Activated naive CD4-positive, alpha-beta T cell (primary cell): Measurements from ENCODE around the gene PSG7.
"Not testable (repeated sequence)": the region's sequence is repeated elsewhere in the genome, so short reads cannot be mapped to it uniquely, and the experiment has no call there.

Source experiments
- DNase-seq, 4 experiments: peaks; one replicate each; lab custom pipeline; 2025; lab: John Stamatoyannopoulos, UW

The PSG7 gene

DNA sequence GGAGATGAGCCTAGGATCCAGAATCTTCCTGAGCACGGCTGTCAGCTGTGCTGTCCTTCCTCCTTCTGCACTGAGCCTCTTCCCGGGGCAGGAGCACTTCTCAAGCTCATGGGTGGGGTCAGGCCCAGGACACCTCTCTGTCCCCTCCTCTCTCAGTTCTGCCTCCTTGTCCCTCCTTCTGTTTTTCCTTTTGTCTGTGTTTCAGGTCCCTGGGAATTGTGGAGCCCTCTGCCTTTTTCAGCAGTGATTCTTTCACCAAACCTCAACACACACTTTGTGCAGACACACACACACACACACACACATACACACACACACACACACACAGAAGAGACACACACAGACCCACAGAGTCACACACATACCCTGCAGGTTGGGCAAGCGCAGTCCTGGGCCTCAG is at the start of gene PSG7:
Gene PSG7, minus strand, starts transcription at position 101 of the 400 bp plus-strand sequence. CDS start 131 bp downstream, outside the sequence.
- not testable (repeated sequence) for DNase-seq

DNA sequence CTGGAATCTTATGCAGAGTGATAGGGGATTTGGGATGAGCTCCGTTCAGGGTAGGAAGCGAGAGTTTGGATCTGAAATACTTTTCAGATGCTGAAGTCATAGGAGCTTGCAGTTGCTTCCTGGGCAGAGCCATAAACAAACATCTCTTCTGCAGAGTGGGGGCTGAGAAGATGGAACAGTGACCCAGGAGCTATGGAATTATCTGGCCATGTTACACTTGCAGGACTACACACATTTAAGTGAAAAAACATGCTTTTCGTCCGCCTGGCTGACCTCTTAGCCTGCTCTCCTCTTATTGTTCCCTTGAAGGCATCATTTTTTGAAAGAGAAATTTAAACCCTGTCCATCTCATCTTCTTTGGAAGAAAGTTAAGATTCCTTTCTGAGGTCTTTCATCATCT is 48.6 kb upstream of the PSG7 start:
- no peak for DNase-seq

DNA sequence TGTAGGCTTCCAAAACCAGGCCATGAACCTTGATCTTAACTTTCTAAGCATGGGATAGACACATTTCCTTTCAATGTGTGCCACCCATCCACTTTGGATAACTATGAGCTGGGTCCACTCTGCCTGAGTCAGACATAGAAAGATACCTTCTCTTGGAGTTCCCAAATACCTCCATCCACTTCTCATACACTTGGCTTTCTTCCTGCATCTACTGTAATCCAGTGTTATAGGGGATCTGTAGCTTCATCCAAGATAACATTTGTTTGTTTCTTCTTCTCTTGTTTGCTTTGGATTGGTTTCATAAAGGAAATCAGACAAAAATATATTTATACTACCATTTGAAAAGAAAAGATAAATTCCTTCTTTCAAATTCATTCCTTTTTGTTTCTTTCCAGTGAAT is 45.1 kb upstream of the PSG7 start:
- DNase-seq: not testable (repeated sequence)

DNA sequence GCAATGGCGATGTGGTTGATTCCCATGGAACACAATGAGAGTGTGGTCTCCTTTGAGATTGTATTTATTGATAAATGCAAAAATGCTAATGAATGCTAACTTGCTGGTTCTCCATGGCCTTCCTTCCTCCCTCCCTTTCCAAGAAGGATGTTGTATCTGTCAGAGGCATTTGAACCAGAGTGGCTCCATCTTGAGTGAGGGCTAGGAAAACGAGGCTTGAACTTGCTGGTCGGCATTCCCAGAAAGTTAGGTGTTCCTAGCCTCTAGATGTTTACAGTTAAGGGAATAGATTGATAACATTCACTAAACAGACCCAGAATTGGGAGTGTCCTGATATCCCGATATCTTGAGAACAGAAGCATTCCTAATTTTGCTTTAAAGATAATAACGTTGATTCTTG is 34.4 kb upstream of the PSG7 start:
- not testable (repeated sequence) for DNase-seq

- no peak for DNase-seq
Measured at GRCh38 chr19:42965176-42965575, 28.2 kb upstream of the PSG7 start.

GRCh38 chr19:42961119-42961518 is 24.1 kb upstream of the PSG7 start:
- DNase-seq: no peak

- DNase-seq: not testable (repeated sequence)
Measured at GRCh38 chr19:42952126-42952525, 15.1 kb upstream of the PSG7 start.

- not testable (repeated sequence) for DNase-seq
Measured at GRCh38 chr19:42951476-42951875, 14.5 kb upstream of the PSG7 start.

DNA sequence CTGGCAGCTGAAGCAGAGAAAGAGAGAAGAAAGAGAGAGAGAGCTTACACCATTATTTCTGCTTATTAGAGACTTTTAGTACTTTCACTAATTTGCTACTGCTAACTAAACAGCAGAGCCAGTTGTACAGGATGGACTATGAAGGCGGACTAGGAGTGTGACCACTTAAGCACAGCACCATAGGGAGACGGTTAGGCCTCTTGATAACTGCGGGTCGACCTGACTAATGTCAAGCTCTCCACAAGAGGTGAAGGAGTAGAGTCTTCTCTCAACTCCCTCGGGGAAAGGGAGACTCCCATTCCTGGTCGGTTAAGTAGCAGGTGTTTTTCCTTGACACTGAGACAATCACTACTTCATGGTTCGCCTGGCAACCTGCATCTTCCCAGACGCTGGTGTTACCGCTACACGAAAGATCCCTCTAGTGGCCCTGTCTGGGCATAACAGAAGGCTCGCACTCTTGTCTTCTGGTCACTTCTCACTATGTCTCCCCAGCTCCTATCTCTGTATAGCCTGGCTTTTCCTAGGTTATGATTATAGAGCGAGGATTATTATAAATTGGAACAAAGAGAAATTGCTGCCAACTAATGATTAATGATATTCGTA is 5.3 kb upstream of the PSG7 start:
- DNase-seq: no peak

DNA sequence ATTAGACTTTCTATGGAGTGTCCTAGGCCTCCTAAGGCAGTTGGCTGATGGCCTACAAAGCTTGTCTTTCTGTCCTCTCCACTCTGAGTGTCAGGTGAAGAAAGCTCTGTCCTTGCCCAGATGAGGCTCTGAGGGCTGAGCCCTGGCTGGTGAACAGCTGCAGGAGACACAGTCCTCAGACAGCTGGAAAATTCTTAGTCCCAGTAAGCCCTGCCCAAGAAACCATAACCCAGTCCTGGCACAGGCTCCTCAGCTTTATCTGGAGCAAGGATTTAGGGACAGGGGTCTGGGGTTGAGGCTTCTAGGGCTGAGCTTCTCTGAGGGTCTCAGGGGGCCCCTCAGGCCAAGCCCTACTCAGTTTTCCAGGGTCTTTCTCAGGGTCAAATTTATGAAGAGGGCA is 2.3 kb downstream of the PSG7 start:
- not testable (repeated sequence) for DNase-seq

- DNase-seq: not testable (repeated sequence)
Measured at GRCh38 chr19:42934183-42934582, 2.8 kb downstream of the PSG7 start.

- DNase-seq: not testable (repeated sequence)
Measured at GRCh38 chr19:42933412-42933811, 3.6 kb downstream of the PSG7 start.

DNA sequence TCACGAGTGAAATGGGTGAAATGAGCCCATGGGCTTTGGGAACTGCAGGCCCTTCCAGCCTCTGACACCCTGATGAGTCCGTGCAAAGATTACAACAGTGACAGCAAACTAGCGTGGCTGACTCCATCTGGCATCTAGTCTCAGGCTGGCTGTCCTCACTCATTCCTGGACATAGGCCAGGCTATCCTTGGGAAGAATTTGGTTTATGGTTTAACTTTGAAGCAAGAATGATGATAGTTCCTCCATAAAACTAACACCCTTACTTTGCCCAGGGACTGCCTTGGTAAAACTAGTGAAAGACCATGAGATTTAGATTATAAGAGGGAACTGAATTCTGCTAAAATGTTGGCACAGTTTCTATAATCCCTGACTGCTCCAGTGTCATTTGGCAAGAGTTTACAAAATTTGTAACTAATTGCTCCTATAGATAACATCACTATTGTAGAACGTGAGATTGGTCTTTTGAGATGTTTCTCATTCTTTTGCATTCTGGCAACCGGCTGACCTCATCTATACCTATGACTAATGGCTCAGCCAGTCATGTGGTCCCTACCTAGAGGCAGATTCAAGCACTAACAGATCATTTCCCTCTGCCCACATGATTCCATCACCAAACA is 4.4 kb downstream of the PSG7 start:
- DNase-seq: not testable (repeated sequence)

DNA sequence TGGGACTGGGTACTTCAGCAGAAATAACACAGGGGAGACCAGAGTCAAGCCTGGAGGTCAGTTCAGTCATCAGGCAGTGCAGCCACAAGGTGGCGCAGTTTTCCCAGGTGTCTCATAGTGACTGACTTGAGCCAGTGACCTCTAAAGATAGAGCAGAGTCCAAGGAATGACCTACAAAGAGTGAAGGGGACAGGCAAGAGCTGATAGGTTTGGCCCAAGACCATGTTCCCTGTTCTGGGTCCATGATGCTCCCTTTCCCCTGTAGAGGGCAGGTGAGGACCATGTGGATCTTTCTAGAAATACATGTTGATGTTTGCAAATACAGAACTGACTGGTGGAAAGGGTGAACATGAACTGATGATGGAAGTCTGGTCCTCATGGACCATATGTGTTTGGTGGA is 6.8 kb downstream of the PSG7 start:
- not testable (repeated sequence) for DNase-seq

GRCh38 chr19:42928896-42929295 is 8.1 kb downstream of the PSG7 start:
- no peak for DNase-seq

GRCh38 chr19:42926781-42927180 is 10.2 kb downstream of the PSG7 start:
- no peak for DNase-seq

- not testable (repeated sequence) for DNase-seq
Measured at GRCh38 chr19:42923106-42923505, 13.9 kb downstream of the PSG7 start.

DNA sequence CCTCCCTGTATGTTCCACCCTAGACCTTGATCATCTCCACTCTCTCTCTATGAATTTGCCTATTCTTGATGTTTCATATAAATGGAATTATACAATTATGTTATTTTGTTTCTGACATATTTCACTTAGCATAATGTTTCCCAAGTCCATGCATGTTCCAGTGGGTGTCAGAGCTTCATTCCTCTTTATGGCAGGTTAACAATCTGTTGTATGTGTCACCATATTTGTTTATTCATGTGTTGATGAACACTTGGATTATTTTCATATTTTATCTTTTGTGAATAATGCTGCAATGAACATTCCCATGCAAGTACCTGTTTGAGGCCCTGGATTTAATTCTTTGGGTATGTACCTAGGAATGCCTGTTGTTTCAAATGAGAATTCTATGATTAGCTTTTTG is 16.0 kb downstream of the PSG7 start:
- not testable (repeated sequence) for DNase-seq

GRCh38 chr19:42919757-42920079 is 17.3 kb downstream of the PSG7 start:
- no peak for DNase-seq

- not testable (repeated sequence) for DNase-seq
Measured at GRCh38 chr19:42919070-42919756, 17.8 kb downstream of the PSG7 start.

- not testable (repeated sequence) for DNase-seq
Measured at GRCh38 chr19:42918377-42919069, 18.5 kb downstream of the PSG7 start.

DNA sequence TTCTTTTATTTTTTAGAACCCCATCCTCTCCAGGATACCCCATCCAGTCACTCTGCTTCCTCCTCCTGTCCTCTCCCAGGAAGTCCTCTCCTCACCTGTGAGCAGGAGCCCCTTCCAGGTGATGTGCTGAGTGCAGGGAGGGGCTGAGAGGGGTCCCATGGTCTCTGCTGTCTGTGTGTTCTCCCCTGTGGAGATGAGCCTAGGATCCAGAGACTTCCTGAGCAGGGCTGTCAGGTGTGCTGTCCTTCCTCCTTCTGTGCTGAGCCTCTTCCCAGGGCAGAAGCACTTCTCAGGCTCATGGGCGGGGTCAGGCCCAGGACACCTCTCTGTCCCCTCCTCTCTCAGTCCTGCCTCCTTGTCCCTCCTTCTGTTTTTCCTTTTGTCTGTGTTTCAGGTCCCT is 19.4 kb downstream of the PSG7 start, which contains the start of gene PSG6:
Gene PSG6, minus strand, starts transcription at position 261 of the 400 bp plus-strand sequence. Its CDS starts 102 bp downstream, at position 159.
- not testable (repeated sequence) for DNase-seq

DNA sequence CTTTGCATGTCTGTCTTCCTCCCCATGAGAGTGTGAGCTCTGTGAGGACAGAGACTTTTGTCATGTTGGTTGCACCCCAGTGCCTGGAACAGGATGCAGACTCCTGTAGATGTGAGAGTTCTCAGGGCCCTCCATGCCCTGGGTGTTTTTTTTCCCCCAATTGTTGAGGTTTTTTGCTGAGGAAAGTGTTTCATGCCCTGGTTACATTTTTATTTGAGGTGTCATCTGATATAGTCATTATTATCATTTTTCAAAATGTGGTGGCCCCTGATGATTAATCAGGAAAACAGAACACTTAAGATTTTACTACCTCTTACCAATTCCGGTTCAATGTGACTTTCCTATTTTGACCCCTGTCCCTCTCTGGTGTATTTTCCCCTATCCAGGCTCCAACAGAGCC is 20.1 kb downstream of the PSG7 start:
- DNase-seq: not testable (repeated sequence)
